CD4-positive, alpha-beta T cell treated with Interleukin-6 for 4 hours (primary cell): ENCODE data around the gene TBX2.

Experiments used
- DNase-seq: peaks from one replicate; pipeline ENCODE4 v3.0.0-alpha.2; 2020; ENCODE audit warnings: mixed read lengths

TBX2 gene

DNA sequence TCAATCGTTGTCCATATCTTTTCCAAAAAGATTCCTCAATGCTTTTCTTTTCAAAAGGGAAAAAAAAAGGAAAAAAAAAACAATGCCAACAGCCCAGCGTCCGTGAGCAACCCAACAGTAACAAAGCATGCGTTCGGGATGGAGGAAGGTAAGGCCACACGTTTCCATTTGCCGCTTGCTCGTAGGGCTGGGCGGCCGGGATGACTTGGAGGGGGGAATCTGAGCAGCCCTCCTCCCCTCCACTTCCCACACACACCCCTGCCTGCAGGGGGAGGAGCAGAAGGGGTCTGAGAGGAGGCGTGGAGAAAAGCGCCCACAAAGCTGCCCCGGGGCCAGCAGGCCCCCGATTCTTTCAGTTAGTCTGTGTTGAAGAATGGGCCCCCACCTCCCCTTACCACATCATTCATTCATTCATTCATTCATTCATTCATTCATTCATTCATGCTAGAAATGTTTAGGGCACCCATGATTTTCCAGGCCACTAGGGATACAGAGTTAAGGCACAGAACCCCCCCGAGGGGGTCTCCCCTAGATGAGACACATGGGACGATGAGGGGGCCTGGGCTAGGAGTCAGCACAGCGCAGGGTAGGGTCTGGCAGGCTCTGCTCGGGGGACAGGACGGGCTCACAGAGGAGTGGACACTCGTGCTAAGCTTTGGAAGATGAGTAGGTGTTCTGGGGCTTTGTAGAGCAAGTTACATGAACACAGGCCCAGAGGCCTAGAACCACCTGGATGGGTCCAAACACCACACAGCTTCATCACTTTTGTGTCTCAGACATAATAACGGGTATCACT is 10.9 kb upstream of the TBX2 start:
- DNase-seq, result no peak

DNA sequence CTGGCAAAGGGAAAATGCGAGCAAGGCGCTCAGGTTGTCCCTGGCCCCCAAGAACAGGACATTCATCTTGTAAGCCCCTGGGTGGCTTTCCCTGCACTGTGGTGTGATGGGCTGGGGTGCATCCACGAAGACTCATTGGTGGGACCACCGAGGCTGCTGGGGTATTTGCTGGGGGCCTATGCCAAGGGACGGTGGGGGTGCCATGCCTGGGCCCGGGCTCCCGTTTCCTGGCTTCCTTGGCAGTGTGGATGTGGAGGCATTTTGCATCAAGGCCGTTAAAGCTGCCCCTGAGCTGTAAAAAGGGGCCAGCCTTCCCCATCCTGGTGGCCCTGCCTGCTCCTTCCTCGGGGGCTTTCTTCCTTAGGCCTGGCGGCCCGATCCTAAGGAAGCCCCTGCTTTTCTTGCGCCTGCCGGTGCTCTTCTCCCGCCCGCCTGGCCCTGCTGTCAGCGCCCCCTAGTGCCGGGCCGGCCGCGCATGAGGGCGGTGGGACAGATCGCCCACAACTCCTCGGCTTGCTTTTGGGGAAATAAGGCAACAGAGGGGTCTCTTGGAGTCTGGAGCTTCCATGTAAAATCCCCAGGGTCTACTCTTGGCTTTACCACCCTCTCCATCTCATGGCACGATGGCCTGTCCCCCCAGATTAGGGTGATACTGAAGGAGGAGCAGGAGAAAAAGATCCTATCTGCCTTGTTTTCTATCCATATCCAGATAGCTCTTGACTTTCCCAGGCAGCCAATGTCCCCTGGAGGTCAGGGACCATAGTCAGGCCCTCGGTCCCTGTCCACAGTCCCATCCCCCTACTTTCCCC is 9.8 kb upstream of the TBX2 start:
- peak; percentile 58 for DNase-seq

- no peak for DNase-seq
Measured at GRCh38 chr17:61390479-61390791, 9.2 kb upstream of the TBX2 start.

GRCh38 chr17:61391595-61392291 is 7.9 kb upstream of the TBX2 start:
- no peak for DNase-seq

DNA sequence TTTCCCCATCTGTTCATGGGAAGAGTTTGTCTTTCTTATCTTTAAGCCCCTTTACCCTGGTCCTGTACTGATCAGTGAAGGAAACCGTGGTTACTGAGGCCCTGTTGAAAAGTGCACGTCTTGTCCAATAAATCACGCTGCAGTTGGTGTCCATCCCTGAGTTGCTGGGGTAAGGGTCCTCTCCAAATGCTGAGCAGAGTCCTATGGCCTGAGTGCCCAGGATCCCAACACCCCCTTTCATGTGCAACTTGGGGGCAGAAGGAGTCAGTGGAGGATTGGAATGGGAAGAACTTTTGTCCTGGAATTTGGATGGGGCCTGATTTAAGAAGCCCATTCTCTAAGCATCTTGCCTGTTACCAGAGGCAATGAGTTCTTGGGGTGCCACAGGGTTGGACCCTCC is 7.0 kb upstream of the TBX2 start:
- no peak for DNase-seq

DNA sequence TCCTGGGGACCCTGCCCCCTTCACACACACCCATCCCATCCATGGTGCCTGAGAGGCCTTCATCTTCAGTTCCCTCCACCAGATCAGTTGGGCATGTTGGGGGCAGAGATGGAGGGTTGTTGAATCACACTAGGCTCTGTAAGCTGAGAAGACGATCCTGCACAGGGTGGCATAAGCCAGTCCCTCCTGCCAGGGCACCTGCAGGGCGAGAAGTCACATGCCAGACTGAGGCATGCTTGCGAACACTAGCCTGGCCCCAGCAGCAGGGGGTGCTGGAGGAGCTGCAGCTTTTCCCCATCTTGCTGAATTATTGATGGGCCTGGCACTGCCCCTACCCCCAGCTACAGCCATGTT is 6.1 kb upstream of the TBX2 start:
- no peak for DNase-seq

- no peak for DNase-seq
Measured at GRCh38 chr17:61393904-61394629, 5.6 kb upstream of the TBX2 start.

DNA sequence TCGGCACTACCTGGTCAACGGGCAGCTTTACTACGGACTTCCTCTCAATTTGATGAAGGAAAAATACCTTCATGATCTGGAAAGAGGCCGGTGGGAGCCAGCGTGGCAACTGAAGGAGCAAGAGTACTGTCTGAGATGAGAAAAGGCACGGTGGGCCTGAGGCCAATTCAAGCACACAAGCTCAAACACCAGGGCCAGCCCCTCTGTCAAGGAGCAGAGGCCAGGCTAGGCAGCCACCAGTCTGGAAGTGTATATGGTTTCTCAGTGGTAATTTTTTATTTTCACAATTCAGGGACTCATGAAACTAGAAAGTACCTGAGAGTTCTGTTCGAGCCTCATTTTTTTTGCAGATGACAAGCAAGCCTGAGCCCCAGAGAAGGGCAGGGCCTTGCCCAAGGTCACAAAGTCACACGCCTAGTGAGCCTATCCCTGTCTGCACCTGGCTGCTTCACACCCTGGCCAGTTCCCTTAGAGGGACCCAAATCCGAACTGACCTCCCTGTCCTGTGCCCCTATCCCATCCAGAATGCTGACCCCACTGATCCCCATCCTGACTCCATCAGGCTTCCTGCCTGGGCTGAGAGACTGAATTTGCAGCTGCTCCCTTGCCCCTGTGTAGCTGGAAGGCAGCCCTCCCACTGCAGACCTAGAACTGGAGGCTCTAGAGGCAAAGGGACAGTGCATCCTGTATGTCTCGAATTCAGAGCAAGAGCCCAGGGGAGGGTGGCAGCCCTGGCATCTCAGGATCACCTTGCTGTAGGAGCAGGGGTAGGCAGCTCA is 4.8 kb upstream of the TBX2 start:
- no peak for DNase-seq

GRCh38 chr17:61395409-61395982 is 4.1 kb upstream of the TBX2 start:
- no peak for DNase-seq

GRCh38 chr17:61395983-61396585 is 3.6 kb upstream of the TBX2 start:
- no peak for DNase-seq

- no peak for DNase-seq
Measured at GRCh38 chr17:61396586-61397085, 3.0 kb upstream of the TBX2 start.

DNA sequence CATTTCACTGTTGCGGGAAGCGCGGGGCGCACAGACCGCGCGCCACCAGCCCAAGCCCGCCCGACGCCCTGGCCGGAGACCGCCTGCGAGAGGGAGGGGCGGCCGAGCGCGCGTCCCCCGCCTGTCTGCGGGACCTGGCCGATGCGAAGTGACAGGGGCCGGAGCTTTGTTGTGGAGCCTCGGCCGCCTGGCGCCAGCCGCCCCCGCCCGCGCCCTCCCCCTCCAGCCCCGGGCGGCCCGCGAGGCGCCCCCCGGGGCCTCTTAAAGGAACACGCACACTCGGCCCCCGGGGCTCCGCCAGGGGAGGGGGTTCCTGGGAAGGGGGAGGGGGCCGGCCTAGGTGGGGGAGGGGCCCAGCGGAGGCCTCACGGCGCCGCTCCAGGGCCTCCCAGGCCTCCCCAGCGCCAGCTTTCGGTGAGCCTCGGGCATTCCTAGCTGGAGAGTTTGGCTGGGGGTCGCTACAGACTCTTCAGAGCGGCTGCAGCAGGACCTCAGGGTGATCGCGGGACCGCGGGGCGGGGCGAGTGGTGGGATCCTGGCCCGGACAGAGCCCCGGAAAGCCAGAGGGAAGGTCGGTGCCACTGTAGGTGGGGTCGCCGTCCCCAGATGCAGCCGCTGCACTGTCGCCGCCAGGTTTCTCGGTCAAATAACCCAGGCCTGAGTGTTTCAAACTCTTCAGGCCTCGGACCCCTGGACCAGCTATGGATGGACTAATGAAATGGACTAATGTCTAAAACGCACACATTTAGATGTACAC is 2.4 kb upstream of the TBX2 start:
- DNase-seq, result no peak

DNA sequence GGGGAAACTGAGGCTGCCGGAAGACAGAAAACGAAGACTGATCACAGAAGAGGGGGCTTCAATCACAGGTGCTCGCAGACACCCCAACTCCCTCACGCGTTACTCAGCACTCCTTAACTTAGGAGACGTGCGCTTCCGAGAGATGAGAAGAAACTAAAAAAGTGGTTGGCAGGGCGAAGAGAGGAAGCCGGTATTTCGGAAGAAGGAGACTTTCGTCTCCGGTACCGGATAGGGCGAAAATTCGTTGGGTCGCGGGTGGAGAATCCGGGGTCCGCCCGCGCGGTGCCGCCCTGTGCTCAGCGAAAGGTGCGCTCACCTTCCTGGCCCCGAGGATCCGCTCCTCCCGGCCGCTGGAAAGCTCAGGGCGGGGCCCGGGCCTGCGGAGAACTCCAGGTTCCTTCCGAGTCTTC is 917 bp upstream of the TBX2 start:
- DNase-seq, result no peak

DNA sequence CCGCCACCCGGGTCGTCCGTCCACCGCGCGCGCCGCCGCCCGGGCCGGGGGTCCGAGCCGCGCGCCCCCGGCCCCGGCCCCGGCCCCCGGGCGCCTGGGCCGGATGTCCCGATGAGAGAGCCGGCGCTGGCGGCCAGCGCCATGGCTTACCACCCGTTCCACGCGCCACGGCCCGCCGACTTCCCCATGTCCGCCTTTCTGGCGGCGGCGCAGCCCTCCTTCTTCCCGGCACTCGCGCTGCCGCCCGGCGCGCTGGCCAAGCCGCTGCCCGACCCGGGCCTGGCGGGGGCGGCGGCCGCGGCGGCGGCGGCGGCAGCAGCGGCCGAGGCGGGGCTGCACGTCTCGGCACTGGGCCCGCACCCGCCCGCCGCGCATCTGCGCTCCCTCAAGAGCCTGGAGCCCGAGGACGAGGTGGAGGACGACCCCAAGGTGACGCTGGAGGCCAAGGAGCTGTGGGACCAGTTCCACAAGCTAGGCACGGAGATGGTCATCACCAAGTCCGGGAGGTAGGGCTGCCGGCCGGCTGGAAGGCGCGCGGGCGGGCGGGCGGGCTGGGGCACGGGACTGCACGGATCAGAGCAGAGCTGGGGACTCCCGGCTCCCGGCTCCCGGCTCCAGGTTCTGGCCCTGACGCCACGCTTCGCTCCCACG is 548 bp downstream of the TBX2 start:
- DNase-seq, result no peak

GRCh38 chr17:61400717-61401388 is 1.2 kb downstream of the TBX2 start:
- DNase-seq, result no peak

GRCh38 chr17:61401389-61402072 is 1.9 kb downstream of the TBX2 start:
- DNase-seq, result no peak

DNA sequence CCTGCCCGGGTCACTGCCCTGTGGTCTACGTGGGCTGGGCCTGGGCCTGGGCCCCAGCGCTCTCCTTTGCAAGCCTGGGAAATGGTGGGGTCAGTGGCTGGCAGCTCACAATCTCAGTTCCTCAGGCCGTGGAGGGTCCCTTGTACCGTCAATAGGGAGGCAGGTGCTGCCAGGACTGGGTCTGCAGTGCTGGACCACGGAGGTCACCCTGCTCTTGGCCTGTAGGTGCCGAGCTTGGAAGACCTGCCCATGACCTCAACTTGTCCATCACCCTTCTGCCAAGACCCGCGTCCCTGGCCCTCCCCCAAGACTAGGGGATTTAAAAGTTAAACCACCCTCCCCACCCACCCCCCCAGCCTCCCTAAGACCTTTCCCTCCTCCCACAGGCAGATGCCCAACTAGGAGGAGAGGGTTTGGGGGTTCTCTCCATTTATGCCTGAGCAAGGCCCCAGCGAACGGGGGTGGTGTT is 2.5 kb downstream of the TBX2 start:
- DNase-seq, result no peak

GRCh38 chr17:61402978-61403800 is 3.5 kb downstream of the TBX2 start:
- no peak for DNase-seq
